GM10248 (cell line): ENCODE data around the gene FOXD2.

Experiments used
- CTCF ChIA-PET: fragments of 300-600 bp; sonication (Branson Sonifier 250); formaldehyde crosslinking; extraction: SDS; loops from one replicate; lab custom pipeline; 2021; ENCODE audit warnings: antibody characterized with exemption; lab: Yijun Ruan, JAX
- POLR2A ChIA-PET: fragments of 350-650 bp; sonication (Branson Sonifier 250); formaldehyde crosslinking; extraction: SDS; loops from one replicate; lab custom pipeline; 2020; ENCODE audit warnings: antibody characterized with exemption; lab: Yijun Ruan, JAX
- DNase-seq: peaks from one replicate; pipeline ENCODE4 v3.0.0; 2012; ENCODE audit errors: extremely low spot score
- TF ChIP-seq, protein P1 (sequence below): IDR thresholded peaks from 2 replicates; pipeline ENCODE4 v1.5.1; 2012; ENCODE audit warnings: mild to moderate bottlenecking, low read depth; ENCODE audit errors: extremely low read depth, missing control alignments, control extremely low read depth

FOXD2 gene

DNA sequence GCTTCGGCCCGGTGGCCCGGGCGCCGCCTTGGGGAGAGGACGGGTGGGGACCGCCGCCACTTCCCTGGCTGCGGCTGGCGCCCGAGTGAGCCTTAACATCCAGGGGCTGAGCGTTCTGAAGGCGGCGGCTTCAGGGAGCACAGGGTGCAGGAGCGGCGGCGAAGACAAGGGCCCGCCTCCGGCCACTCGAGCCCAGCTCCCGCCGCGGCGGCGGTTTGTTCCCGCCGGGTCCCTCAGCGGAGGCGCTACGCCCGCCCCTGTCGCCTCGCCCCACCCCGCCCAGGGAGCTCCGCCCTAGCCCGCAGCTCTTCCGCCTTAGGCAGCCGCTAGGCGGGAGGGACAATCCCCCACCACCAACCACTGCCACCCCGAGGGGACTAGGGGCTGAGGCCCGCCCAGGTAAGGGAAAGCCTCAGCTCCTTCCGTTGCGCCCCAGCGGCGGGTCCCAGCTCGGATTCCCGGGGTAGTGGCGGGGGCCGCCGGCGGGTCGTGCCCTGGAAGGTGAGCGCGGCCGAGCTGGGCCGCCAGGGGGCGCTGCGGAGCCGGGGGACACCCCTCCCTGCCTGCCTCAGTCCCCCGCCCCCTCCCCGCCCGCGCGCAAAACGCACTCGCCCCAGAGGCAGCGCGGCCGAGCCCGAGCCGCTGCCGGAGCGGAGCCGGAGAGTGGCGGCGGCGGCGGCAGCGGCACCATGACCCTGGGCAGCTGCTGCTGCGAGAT is at the start of gene FOXD2:
Gene FOXD2, plus strand, starts transcription at position 598 of the 718 bp plus-strand sequence. Its CDS starts 92 bp downstream, at position 690.
- POLR2A ChIA-PET, result interaction anchor here (0.6 to 1.1 kb wide), 3 partner anchors 103 to 1305 kb away, joined by 3 to 5 read pairs (median 3); partner anchors contain the start of gene PIK3R3
- TF ChIP-seq, protein P1, sequence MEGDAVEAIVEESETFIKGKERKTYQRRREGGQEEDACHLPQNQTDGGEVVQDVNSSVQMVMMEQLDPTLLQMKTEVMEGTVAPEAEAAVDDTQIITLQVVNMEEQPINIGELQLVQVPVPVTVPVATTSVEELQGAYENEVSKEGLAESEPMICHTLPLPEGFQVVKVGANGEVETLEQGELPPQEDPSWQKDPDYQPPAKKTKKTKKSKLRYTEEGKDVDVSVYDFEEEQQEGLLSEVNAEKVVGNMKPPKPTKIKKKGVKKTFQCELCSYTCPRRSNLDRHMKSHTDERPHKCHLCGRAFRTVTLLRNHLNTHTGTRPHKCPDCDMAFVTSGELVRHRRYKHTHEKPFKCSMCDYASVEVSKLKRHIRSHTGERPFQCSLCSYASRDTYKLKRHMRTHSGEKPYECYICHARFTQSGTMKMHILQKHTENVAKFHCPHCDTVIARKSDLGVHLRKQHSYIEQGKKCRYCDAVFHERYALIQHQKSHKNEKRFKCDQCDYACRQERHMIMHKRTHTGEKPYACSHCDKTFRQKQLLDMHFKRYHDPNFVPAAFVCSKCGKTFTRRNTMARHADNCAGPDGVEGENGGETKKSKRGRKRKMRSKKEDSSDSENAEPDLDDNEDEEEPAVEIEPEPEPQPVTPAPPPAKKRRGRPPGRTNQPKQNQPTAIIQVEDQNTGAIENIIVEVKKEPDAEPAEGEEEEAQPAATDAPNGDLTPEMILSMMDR, result peak; percentile 75
- peak; percentile 96 for DNase-seq
- CTCF ChIA-PET, result interaction anchor here (0.7 to 8.6 kb wide), 82 partner anchors 9 to 504 kb away, joined by 3 to 226 read pairs (median 4); partner anchors contain the start of genes CMPK1 and STIL

DNA sequence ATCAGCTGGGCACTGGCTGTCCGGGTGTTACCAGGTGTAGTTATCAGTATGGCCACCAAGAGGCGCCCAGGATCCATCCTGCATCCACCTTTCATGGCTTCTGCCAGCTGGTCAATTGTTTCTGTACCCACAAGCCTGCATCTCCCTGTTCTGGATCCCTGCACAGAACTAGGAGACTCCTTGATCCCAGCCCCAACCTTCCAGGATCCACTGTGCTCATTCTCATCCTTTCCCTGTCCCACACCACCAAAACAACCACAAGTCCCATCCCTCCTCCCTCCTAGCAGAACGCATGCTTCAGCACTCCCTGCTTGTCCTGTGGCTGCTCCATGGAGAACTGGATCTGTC is 49.0 kb upstream of the FOXD2 start:
- CTCF ChIA-PET, result interaction anchor here (0.8 to 5.1 kb wide), 28 partner anchors 8 to 366 kb away, joined by 3 to 41 read pairs (median 6); partner anchors contain the start of gene FOXD2
- TF ChIP-seq, protein P1, result peak; percentile 56
- POLR2A ChIA-PET, result no interaction called here
- DNase-seq, result peak; percentile 73

DNA sequence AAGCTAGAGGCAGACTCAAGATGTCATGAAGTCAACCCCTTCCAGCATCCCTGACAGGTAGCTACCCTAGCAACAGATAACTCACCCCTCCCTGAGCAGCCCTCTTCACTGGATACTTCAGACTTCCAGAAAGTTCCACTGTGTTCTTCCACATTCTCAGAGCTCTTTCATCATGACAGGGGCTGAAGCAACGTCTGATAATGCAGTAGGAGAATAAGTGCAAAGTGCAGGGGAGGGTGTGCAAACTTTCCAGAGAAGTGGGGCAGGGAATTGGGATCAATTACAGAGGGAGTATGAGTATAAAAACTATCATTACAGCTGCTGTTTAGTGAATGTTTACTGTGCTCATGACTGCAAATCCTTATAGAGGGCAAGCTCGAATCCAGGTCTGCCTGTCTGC is 48.1 kb upstream of the FOXD2 start:
- DNase-seq, result no peak
- TF ChIP-seq, protein P1, result no peak
- POLR2A ChIA-PET, result no interaction called here
- CTCF ChIA-PET, result interaction anchor here (0.6 to 5.1 kb wide), 24 partner anchors 8 to 366 kb away, joined by 3 to 41 read pairs (median 10); partner anchors contain the start of gene FOXD2

DNA sequence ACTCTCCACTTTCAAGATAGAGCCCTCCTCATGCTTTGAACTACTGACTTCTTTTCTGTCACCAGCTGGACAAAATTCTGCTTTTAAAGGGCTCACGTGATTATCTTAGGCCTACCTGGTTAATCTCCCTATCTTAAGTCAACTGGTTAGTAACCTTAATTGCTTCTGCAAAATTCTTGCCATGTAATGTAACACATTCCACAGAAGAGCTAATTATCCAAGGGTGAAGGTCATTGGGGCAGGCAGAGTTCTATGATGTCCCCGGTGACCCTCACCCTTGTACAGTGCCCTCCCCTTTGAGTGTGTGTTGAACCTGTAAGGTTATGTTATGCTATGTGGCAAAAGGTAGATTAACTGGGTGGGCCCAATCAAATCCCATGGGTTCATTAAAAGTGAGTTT is 47.0 kb upstream of the FOXD2 start:
- TF ChIP-seq, protein P1, result no peak
- POLR2A ChIA-PET, result interaction anchor here (0.7 kb wide), 1 partner anchor 21 kb away, joined by 3 read pairs; no protein-coding TSS in a partner anchor

DNA sequence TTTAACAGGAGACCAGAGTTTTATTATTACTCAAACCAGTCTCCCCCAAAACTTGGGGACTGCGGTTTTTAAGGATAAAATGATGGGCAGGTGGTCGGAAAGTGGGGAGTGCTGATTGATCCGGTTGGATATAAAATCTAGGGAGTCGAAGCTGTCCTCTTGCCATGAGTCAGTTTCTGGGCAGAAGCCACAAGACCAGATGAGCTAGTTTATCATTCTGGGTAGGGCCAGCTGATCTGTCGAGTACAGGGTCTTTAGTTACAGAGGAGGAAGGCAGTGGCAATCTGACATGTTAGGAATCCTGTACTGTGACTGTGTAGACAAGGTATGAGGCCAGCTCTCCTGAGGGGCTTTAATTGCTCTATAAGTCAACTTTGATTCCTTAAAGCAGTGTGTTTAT is 44.7 kb upstream of the FOXD2 start:
- DNase-seq, result no peak
- POLR2A ChIA-PET, result no interaction called here
- CTCF ChIA-PET, result interaction anchor here (1.6 kb wide), 1 partner anchor 333 kb away, joined by 4 read pairs; no protein-coding TSS in a partner anchor
- TF ChIP-seq, protein P1, result no peak

More for the DNA sequence above, 47.0 kb upstream of the FOXD2 start:
- CTCF ChIA-PET, result interaction anchor here (1.5 to 5.1 kb wide), 8 partner anchors 9 to 364 kb away, joined by 6 to 41 read pairs (median 15); partner anchors contain the start of gene FOXD2
- DNase-seq, result no peak

DNA sequence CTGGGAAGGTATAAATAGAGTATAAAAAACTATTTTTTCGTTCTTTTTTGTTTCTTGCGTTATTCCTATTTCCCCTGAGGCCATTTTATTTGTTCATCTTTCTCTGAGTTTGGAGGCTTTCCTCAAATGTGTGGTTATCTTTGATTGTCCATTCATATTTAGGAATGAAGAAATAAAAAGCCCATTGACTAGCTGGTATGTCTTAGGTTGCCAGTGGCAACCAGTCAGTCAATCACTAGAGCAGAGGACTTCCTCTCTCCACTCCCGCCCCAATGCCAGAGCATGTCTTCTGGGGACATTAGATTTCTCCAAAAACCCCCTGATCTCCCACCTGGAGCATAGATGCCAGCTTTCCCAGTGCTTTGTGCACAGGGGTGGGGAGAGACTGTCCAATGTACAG is 42.4 kb upstream of the FOXD2 start:
- CTCF ChIA-PET, result interaction anchor here (1.1 to 1.9 kb wide), 2 partner anchors 42 to 331 kb away, joined by 4 to 6 read pairs; partner anchors contain the start of gene FOXD2
- POLR2A ChIA-PET, result no interaction called here
- TF ChIP-seq, protein P1, result no peak

More for the DNA sequence above, 42.4 kb upstream of the FOXD2 start:
- DNase-seq, result no peak
